WTC11 (cell line): ENCODE results near the gene NAALADL2.

Source experiments
- CREB1 ChIP-seq: sonication (generic); formaldehyde crosslinking; IDR thresholded peaks from 2 replicates; pipeline ENCODE4 v1.8.0; 2023; ENCODE audit warnings: mild to moderate bottlenecking, missing genetic modification reagents
- CTCF ChIP-seq: fragments of 200-600 bp; IDR thresholded peaks from 2 replicates; pipeline ENCODE4 v1.8.0; 2022; ENCODE audit warnings: antibody characterized with exemption
- E2F1 ChIP-seq: sonication (generic); formaldehyde crosslinking; IDR thresholded peaks from 2 replicates; pipeline ENCODE4 v1.8.0; 2022; ENCODE audit warnings: mild to moderate bottlenecking, missing genetic modification reagents
- ESRRA ChIP-seq: sonication (generic); formaldehyde crosslinking; IDR thresholded peaks from 2 replicates; pipeline ENCODE4 v1.8.1; 2022; ENCODE audit warnings: mild to moderate bottlenecking, missing genetic modification reagents, borderline replicate concordance
- KAT7 ChIP-seq: sonication (generic); formaldehyde crosslinking; IDR thresholded peaks from 2 replicates; pipeline ENCODE4 v1.8.1; 2023; ENCODE audit warnings: missing genetic modification reagents, mild to moderate bottlenecking, borderline replicate concordance
- RORB ChIP-seq: fragments of 250-450 bp; sonication (Bioruptor Pico); IDR thresholded peaks from 2 replicates; pipeline ENCODE4 v1.9.0; 2021; ENCODE audit warnings: mild to moderate bottlenecking
- ZNF219 ChIP-seq: sonication (generic); formaldehyde crosslinking; IDR thresholded peaks from 2 replicates; pipeline ENCODE4 v1.8.0; 2023; ENCODE audit warnings: missing genetic modification reagents, mild to moderate bottlenecking, borderline replicate concordance
- ZNF263 ChIP-seq: sonication (generic); formaldehyde crosslinking; IDR thresholded peaks from 2 replicates; pipeline ENCODE4 v1.8.1; 2022; ENCODE audit warnings: low read depth, mild to moderate bottlenecking, moderate library complexity, missing genetic modification reagents
- ZNF423 ChIP-seq: fragments of 250-450 bp; sonication (Bioruptor Pico); IDR thresholded peaks from 2 replicates; pipeline ENCODE4 v2.1.2; 2022; ENCODE audit warnings: mild to moderate bottlenecking, moderate library complexity
- TF ChIP-seq, protein P1 (sequence below): sonication (generic); formaldehyde crosslinking; IDR thresholded peaks from 2 replicates; pipeline ENCODE4 v1.8.1; 2022; ENCODE audit warnings: missing genetic modification reagents, borderline replicate concordance

GRCh38 chr3:175726228-175726627 is 867.1 kb downstream of the NAALADL2 start:
- no peak for TF ChIP-seq CTCF
- TF ChIP-seq ZNF219 (CRISPR knock-in tag): no peak
- TF ChIP-seq, protein P1, sequence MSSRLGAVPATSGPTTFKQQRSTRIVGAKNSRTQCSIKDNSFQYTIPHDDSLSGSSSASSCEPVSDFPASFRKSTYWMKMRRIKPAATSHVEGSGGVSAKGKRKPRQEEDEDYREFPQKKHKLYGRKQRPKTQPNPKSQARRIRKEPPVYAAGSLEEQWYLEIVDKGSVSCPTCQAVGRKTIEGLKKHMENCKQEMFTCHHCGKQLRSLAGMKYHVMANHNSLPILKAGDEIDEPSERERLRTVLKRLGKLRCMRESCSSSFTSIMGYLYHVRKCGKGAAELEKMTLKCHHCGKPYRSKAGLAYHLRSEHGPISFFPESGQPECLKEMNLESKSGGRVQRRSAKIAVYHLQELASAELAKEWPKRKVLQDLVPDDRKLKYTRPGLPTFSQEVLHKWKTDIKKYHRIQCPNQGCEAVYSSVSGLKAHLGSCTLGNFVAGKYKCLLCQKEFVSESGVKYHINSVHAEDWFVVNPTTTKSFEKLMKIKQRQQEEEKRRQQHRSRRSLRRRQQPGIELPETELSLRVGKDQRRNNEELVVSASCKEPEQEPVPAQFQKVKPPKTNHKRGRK (CRISPR knock-in tag): no peak
- no peak for TF ChIP-seq ZNF423 (CRISPR knock-in tag)
- TF ChIP-seq E2F1 (CRISPR knock-in tag): no peak
- no peak for TF ChIP-seq KAT7 (CRISPR knock-in tag)
- TF ChIP-seq RORB: no peak
- TF ChIP-seq ESRRA (CRISPR knock-in tag): no peak
- TF ChIP-seq ZNF263: no peak
- no peak for TF ChIP-seq CREB1
